GM21786 (cell line): Measurements from ENCODE around the gene ITGA11.
A peak's percentile ranks its signal among the peaks of the same experiment; 100 is the strongest.

ENCODE experiments used
- ATAC-seq: cut with Tn5 transposase; IDR thresholded peaks from one replicate; pipeline ENCODE4 v1.9.1; 2021; ENCODE audit not compliant: unreplicated experiment

The ITGA11 gene

DNA sequence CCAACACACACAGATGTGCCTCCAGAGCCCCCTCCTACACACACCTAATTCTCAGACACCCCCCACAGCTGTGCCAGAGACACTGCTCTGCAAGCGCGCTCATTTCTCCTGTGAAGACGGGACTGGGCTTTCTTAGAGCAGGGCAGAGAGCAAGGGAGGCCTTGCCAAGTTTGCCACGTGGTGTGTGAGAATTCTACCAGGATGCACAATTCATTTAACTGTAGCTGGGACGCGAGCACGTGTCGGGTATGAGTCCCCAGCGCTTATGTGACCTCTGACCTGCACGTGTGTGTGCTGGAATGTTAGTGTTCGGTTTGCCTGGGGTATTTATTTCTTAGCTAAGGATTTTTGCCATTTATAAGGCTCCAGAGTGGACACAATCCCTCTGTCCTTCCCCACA, 117.4 kb downstream of the ITGA11 start:
- no peak for ATAC-seq

DNA sequence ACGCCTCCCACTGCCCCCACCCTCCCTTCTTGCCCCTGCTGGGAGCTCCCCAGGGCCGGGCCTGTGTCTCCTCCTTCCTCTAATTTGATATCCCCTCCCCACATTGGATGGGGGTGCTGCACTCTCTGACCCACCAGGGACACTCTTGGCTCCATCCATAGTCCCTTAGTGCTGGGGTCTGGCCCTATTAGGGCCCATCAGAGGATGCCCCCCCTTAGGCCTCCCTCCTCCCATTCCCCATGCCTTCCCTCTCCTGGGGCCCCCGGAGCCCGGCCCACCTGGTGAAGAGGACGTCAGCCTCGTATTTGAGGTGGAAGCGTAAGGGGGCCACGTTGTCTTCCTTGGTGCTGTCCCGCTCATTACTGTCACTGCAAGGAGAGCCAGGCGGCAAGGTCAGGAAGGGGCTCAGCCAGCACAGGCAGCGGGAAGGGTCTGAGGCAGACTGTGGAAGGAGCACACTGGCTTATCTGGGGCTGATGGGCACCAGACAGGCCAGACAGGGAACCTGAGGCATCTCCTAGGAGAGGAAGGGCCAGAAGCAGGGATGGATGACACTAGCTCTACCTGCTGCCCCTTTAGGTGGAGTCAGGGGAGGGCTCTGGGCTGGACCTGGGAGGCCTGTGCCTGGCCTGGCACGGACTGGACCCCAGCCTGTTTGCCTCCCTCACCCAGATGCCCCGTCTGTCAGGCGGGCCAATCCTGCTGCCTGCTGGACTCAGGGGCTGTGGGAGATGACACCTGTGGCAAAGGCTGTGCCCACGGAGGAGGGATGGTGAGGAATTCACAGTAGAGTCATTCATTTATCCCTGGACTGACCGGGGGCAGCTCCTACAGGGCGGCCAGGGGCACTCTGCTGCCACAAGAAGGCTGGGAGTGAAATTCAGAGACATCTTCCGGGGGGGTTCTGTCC, 118.2 kb downstream of the ITGA11 start:
- no peak for ATAC-seq

DNA sequence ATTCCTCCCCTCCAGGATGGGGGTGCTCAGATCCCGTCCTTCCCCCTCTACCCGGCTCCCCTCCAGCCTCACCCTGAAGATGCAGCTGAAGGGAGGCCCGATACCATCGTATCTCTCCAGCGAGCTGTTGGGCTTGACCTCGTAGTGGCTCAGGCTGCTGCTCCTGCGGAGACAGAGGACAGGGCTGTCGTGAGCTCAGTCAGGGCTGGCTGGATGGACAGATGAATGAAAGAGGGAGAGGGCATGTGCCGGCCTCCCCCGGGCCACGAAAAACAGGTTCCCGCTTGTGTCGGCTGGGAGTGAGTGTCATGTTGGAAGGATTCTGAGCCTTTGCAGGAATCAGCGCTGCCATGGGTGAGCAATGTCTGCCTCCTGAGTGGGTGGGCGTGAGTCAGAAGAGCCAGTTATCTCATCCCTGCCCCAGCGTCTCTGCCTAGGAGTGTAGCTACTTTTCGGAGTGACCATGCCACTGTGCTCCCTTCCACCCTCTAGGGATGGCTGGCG, 119.2 kb downstream of the ITGA11 start:
- no peak for ATAC-seq

DNA sequence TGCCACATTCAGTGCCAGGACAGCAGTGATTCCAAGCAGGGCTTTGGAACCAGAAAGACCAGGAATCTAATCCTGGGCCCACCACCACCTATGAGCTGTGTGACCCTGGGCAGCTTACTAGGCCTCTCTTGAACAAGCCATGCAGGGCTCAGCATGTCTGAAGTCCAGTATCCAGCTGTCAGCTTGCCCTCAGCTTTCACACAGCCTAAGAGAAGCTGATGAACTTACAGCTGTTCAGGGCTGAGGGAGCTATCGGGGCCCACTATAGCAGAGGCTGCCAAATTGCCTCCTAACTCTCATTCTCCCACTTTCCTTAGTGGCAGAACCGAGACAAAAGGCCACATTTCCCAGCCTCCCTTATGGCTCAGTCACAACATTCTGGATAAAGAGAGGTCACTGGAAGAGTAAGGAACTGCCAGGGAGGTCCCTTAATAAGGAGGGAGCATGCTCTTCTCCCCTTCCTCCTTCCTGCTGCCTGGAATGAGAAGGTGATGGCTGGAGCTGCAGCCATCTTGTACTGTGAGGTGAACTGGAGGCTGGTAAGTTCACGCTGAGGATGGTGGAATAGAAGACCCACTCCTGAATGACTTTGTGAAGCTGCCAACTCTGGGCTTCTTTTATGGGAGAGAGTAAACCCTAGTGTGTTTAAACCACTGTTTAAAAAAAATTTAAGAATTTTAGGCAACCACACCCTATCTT, 120.0 kb downstream of the ITGA11 start:
- no peak for ATAC-seq

DNA sequence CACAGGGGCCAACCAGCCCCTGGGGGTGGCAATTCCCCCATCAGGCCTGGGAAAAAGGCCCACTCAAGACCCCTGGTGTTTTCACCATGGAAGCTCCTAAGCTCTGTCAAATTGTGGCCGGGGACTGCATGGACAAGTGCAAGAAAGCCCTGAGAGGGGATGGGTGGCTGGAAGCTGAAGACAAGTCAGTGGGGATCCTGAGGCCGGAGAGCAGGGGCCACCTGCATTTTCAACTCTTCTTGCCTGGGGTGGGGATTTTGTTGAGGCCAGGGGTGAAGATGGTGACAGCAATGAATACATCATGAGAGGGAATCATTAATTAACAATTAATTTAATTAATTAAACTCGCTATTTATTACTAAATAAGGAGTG, 120.5 kb downstream of the ITGA11 start:
- no peak for ATAC-seq

DNA sequence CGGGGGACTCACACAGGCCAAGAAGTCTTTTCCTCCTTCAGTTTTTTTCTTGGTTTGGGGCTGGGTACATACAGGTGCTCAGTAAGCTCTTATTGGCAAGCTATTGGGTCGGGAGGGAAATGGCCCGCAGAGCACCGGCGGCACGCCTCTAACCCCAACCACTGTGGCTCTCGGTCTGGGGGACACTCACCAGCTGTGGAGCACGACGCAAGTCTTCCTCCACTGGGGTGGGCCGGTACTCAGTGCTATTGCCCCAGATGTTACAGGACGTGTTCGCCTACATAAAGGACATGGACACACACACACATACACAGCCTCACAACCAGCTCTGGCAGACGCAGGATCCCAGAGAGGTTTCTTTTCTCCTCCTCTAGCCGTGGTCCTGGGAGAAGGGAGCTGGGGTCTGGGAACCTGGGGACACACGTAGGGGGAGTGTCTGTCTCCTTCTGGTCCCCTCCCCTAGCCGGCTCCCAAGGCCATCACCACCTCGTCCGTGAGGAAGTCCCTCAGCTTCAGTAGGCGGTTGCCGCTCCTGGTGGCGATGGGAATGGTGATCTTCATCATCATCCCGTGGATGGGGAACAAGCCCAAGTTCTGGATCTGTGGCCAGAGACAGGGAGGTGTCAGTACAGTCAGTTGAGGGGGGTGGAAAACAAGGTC, 121.0 kb downstream of the ITGA11 start:
- ATAC-seq = no peak

DNA sequence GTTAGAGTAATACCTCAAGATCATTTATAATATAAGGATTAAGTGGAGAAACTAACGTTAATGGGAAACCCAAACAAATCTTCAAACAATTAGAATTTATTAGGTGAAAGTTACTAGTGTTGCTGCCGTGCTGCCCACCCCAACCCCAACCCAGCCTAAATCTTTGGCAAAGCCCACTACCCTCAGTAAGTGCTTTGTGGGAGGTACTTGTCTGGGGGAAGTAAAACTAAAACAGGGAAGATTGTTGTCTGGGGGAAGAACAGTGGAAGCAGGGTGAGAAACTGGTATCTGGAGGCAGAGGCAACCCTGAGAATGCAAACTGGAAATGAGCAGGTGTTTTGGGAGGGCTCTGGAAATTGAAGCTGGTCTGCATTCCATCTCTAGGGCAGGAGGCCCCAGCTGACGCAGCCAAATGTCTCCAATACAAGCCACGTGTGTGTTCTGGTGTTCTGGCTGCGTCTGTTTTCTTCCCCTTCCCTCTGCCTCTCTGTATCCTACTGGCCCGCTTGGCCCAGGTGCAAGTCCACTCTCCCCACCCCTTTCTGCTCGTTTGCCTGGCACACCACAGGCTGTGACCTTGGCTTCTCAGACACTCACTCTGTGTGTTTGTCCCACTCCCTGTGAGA, 121.7 kb downstream of the ITGA11 start:
- ATAC-seq = no peak

DNA sequence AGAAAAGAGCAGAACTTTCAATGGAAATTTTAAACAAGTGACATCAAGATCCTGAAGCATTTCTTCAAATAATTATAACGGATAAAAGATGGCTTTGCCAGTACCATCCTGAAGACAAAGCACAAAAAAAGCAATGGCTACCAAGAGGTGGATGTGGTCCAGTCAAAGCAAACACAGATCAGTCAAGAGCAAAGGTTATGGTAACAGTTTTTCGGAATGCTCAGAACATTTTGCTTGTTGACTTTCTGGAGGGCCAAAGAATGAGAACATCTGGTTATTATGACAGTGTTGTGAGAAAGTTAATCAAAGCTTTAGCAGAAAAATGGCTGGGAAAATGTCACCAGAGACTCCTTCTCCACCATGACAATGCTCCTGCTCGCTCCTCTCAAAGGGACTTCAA, 122.9 kb downstream of the ITGA11 start:
- ATAC-seq = no peak

DNA sequence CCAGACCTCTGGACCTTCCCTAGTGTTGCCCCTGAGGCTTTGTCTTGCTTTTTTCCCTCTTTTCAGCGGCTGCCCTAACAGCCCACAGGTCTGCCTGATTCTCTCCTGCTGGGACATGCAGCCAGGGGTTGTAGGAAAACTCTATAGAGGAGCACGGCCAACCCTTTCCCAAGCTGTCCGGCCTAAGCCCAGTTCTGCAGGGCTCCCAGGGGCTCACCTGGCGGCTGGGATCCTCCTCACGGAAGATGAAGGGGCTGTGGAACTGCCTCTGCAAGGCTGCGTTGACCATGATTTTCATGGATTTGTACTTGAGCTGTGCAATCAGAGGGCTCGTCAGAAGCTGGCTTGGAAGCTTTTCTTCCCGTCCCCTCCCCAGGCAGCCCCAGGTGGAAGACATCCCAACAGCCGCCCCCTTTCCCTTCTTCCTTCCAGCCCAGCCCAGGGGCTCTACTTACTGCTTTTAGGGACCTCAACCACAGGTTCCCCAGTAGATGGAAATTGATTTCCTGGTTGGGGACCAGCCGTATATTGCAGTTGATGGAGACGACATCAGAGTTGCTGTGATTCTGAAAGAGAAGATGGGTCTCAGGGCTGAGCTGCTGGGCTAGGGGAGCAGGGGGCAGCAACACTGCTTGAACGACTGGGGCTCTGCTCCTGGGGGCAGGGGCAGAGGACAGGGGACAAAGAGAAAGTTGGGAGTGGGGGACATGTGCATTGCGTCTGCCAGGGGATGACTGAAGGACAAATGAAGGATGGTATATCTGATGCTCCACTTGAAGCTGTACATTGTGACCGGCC, 124.6 kb downstream of the ITGA11 start:
- no peak for ATAC-seq

DNA sequence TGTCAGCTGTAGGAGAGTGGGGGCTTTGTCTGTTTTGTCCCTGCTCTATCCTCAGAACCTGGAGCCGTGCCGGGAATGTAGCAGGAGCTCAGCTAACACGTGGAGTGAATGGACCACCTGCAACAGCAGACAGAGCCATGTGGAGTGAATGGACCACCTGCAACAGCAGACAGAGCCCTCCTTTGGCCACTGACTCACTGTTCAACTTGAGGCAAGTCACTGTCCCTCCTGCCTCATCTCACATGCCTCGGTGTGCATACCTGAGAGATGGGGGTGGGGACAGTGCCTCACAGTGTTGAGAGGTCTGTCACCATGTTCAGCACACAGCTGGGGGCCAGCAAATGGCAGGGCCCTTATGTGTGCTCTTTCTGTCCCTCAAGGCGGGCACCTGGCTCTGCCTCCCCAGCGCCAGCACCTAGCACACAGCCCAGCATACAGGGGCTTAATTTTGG, 126.5 kb downstream of the ITGA11 start:
- ATAC-seq = no peak

DNA sequence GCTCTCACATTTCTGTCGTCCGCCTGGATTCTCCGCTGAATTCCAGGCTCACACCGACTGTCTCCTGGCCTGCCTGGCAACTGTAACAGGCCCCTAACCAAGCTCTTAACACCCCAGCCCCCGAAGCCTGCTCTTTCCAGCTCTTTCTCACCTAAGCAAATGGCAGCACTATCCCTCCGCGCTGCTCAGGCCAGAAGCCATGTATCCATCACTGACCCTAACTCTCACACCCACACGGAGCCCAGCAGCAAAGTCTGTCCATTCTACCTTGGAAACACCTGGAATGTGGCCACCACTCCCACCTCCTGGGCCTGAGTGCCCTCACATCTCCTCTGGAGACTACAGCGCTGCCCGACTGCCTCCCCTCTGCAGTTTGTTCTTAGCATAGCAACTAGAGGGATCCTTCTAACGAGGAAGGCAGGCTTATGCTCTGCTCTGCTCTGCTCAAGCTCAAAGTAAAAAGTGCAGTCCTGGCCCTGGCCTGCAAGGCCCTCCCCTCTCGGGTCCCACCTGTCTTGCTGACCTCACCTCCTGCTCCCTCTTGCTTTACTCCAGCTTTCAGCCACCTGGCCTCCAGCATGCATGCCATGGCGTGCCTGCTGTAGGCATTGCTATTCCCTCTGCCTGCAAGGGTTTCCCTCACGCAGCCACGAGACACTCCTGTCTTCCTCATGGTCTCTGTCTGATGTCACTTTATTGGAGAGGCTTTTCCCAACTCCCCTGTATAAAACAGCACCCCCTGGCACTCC, 127.2 kb downstream of the ITGA11 start:
- ATAC-seq = no peak

DNA sequence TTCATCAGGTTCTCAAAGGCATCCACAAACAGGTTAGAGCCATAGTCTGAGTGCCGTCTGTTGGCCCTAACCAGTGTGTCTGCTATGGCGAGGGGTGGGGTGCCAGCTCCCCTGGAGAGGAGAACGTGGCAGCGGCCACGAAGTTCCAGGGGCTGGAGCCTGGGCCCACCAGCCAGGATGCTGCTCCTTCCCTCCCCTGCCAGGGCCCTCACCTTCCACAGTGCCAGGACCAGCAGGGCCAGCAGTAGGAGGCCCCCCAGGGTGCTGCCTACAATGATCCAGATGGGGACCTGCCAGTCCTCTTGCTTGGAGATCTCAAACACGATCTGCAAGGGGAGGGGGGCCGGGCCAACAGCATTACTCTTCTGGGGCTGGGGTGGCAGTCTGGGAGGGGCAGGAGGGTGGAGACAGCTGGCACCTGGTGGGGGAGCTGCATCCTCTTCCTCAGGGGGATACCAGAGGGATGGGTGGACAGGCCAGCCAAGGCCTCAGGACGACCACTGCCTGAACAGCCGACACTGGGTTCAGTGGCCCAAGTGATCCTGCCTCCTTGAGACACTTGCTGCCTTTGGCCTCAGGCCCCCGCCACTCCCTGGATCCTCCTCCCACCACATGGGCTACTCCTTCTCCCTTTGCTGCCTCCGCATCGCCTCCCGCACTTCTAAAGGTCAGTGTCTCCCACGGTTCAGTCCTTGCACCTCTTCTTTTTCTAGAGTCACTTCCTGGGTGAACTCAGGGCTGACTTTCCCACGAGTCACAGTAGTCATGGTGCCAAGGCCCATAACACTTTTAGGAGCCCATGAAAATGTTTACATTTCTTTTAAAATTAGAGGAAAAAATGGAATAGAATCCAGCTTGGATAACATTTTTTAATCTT, 128.2 kb downstream of the ITGA11 start:
- no peak for ATAC-seq

DNA sequence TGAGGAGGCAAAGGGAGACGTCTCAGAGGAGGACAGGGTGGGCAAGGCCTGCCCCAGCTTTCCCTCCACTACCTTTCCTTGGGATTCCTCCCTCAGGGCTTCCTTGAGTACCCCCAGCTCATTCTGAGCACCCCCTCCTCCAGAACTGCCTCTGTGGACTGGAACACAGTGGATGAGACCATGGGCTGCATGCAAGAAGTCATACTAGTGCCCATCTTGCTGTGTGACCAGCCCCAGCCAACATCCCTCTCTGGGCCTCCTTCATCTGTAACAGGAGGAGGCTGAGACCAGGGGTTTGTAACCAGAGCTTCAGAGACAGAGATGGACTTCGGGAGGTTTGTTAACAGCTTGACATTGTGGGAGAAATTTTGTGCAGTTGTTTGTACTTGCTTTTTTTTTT, 128.8 kb downstream of the ITGA11 start:
- no peak for ATAC-seq

DNA sequence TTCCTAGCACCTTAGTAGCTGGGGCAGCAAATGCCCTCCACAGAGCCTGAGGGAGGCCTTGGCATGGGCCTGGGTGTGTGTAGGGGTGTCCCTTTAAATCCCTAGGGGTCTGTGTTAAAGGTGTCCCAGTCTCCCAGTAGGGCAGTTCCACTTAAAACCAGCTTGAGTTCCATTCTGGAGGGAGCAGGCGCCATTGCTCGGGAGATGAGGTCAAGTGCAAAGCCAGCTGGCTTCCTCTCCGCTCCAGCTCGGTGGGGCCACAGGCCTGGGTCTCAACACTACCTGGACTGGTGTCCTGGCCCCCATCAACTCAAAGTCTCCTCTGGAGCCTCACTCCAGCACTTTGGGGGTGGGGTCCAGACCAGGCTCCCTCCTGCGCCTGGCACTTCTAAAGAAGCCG, 129.2 kb downstream of the ITGA11 start:
- ATAC-seq = no peak

DNA sequence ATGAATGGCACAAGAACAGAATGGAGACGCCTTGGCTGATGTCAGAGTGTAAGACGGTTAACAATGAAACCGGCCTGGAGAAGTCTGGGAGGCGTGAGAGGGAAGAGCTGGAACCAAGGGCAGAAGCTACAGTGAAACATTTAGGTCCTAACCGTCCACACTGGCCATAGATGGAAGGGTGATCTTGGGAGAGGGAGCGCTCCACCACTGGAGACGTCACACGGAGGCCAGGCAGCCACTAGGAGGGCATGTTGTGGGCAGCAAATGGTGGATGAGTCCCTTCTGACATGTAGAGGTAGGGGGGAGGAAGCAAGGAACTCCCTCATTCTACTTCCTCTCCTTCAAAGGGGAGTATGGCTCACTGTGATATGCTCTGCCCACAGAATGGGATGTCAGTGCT, 130.7 kb downstream of the ITGA11 start:
- no peak for ATAC-seq

DNA sequence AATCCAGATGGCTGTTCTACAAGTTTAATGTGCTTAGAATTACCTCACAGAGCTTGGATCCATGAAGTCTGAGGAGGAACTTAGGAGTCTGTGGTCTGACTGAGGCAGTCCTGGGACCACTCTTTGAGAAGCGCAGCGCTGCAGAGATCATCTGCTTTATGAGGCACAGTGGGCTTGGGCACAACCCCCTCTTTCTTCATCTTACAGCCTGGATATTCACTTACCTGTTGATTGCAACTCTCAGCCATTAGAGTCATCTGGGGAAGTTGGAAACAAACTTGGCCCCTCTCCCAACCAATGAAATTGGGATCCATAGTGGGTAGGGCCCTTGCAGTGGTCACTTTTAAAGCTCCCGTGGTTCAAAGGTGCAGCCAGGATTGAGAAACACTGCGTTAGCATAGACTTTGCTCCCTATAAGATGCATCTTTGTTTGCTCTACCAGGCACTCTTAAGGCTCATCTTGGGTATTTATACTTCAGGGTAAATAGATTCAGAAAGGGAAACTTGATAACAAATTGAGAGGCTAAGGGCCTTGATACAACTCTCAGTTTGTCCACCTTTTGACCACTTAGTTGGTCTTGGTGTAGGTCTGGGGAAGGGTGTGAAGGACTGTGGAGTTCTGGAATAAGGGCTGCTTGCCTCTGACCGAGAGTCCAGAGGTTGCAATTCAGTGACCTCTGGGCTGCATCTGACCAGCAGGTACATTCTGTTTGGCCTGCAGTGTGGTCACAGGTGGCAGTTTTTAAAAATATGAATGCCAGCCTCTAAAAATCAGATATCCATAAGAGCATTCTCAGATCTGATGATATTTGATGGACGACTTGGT, 131.6 kb downstream of the ITGA11 start:
- ATAC-seq = no peak

DNA sequence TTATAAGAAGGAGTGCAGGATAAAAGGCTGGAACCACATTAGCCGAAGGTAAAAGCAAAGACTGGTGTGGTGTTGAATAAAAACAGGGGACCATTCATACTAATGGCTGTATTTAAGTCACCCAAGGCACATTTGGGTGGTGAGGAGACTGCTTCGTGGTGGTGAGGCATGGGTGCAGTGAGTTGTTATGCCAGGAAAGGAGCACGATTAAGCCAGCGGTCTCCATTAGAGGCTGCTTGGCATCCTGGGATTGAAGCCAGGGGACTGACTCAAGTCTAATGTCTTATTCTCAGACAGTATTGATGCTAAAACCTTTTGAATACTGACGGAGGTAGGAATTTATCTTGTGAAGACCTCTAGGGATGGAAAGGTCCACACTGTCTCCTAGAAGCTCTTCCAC, 132.5 kb downstream of the ITGA11 start:
- peak; percentile 19 for ATAC-seq

DNA sequence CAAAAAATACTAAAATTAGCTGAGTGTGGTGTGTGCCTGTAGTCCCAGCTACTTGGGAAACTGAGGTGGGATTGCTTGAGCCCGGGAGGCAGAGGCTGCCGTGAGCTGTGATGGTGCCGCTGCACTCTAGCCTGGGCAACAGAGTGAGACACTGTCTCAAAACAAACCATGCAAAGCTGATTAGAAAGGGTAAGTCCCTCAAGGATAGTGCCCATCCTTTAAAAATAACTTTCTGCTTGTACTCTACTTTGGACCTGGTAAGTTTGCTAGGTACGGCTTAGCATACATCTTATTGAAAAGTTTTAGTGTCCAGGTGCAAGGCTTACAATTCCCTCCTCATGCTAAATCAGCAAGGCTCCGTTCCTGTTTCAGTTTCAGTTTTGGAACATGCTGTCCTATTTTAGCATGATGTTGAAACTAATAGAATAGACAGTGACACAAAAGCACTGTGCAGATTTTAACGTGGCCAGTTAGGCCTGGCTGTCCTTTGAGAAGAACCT, 133.0 kb downstream of the ITGA11 start:
- ATAC-seq = peak; percentile 85
